GM19193 (cell line): Measurements from ENCODE around the gene PURA.

Experiments used
- POLR2A ChIP-seq: IDR thresholded peaks from 4 replicates; pipeline ENCODE4 v1.6.1; 2011; ENCODE audit not compliant: insufficient read depth, insufficient read length; ENCODE audit errors: extremely low read depth

The PURA gene

DNA sequence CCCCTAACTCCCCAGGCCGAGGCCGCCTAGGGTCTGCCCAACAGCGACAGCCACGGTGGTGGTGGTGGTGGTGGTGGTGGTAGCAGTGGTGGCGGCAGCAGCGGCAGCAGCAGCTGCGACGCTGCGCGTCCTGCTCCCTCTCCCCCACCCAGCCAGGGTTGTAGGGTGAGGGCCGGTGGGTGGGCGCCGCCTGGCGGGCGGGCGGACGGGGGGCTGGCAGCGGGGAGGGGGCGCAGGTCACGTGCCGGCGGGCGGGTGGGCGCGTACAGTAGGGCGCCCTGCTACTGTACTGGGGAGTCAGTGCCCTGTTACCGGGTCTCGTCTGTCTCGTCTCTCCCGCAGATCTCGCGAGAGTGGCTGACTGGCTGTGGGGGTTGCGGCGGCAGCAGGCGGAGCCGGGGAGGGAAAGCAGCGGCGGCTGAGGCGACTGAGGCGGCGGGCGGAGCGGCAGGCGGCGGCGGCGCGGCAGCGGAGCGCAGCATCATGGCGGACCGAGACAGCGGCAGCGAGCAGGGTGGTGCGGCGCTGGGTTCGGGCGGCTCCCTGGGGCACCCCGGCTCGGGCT, at the start of gene PURA:
TSS of gene PURA (plus strand) at position 411 of the 565 bp plus-strand sequence. CDS start at position 484, 73 bp downstream.
- peak; percentile 80 for TF ChIP-seq POLR2A

DNA sequence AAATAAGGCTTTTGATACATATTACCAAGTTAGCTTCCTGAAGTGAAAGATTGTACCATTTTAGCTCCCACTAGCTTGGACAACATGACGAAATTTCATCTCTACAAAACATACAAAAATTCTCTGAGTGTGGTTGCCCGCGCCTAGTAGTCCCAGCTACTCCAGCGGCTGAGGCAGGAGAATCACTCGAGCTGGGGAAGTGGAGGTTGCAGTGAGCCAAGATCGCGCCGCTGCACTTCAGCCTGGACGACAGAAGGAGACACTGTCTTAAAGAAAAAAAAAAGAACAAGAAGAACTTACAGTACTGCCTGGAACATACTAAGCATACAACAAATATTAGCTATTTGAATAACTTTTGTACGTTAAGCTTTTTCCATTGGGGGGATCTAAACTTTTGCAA, 41.1 kb upstream of the PURA start:
- TF ChIP-seq POLR2A, result no peak

- no peak for TF ChIP-seq POLR2A
These were observed 40.6 kb upstream of the PURA start for GRCh38 chr5:140073296-140073695.

DNA sequence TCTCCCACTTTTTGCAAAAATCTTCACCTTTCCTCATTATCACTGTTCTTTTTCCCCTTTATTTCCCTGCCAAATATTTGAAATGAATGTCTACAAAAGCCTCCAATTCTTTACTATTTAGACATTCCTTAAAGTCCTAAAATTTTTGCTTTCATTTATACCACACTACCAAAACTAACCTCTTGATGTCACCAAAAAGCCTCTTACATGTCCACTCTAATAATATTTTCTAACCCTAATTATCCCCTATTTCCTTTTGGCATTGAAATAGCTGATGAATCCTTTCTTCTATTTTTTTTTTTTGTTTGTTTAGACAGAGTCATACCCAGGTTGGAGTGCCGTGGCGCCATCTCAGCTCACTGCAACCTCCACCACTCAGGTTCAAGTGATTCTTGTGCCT, 38.5 kb upstream of the PURA start:
- TF ChIP-seq POLR2A, result no peak

- TF ChIP-seq POLR2A, result no peak
These were observed 37.8 kb upstream of the PURA start for GRCh38 chr5:140076142-140076541.

- no peak for TF ChIP-seq POLR2A
These were observed 37.1 kb upstream of the PURA start for GRCh38 chr5:140076788-140077187.

GRCh38 chr5:140083120-140083519, 30.8 kb upstream of the PURA start:
- no peak for TF ChIP-seq POLR2A

- no peak for TF ChIP-seq POLR2A
These were observed 30.3 kb upstream of the PURA start for GRCh38 chr5:140083650-140084049.

GRCh38 chr5:140084541-140084940, 29.4 kb upstream of the PURA start:
- no peak for TF ChIP-seq POLR2A

GRCh38 chr5:140090251-140090650, 23.7 kb upstream of the PURA start:
- no peak for TF ChIP-seq POLR2A

DNA sequence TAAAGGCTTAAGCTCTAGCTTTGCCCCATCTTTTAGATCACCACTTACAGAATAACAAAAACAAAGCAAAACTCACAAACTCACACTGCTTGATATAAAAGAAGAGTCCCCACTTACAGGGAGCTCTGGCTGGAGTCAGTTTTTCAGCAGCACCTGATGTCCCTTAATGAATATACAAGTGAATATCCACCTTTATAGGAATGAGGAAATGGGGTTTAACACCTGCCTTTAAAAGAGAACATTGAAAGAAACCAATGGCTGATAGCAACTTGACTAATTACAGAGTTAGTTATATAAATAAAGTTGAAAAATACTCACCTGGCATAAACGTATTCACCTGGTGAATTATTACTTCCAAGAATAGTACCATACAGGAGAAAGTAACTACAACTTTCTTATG, 20.7 kb upstream of the PURA start:
- TF ChIP-seq POLR2A, result no peak

- no peak for TF ChIP-seq POLR2A
These were observed 20.0 kb upstream of the PURA start for GRCh38 chr5:140093866-140094265.

DNA sequence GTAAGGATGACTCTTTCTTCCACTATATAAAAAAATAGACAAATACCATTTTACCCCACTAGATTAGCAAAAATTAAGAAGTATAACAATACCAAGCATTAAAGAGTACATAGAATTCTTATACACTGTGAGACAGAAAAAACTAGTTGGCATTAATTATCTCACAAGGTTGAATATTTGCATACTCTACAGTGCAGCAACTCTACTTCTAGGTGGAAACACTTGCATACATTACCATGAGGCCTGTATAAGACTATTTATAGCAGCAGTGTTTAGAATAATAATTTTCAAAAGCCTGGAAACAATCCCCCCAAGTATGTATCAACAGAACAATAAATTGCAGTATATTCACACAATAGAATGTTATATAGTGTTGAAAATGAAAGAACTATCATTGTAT, 19.0 kb upstream of the PURA start:
- TF ChIP-seq POLR2A, result no peak

DNA sequence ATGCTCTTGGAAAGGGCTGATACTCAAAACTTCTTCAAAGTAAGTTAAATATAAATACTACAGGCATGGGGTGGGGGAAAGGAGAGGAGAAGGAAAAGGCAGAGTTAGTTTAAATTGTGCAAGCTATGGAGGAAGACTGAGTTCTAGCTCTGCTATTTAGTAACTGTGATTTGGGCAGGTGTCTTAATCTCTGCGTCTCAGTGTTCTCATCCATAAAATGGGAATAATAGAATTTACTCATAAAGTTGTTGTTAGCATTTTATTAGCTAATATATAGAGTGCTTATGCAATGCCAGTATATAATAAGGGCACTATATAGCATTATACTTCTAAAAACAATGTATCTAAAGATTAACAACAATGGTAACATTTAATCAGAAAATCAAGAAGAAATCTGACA, 12.7 kb upstream of the PURA start:
- no peak for TF ChIP-seq POLR2A

- no peak for TF ChIP-seq POLR2A
These were observed 10.8 kb upstream of the PURA start for GRCh38 chr5:140103154-140103553.

DNA sequence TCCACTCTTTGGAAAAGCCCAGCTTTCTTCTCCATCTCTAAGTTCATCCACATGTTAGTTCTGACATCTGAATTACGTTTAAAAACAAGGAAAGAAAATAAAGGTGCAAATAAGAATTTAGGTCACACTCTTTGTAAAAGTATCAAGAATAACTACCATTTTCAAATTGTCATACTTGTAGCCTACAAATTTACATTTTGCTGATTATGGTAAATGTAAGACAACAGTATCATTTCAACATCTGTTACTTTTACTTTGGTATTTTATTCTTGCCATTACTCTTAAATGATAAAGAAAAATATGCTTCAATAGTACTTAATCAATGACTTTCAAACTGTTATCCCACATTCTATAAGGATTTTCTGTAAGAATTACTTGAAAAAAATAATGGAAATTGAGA, 9.8 kb upstream of the PURA start:
- no peak for TF ChIP-seq POLR2A

DNA sequence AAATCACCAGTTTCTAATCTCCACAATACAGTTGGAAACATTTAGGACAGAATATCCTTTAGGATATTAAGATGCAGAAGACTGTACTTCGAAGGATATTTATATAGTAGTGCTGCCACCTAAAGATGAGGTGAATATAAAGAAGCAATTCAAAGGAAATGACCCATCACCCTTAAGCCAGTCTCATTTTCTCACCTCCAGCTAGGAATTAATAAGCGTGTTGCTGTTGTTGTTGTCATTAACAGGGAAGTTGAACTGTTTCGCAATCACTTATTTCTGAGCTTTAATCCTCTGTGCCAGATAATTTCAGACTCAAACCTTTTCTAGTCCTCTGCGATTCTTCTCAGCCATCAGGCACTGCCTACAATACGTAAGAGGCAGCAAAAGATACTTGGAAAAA, 7.8 kb upstream of the PURA start:
- TF ChIP-seq POLR2A, result no peak
